ENCODE results near the gene STAT2. TPM values are rescaled to one million over a fixed set of nuclear protein-coding genes. Genes with fewer than 3 reads are reported as not detected.

Gene STAT2
- total and polyA plus RNA-seq, 2 of the 13 experiments (the other 11 are each of a cell fraction or from before 2014, with no cell fraction given): 43.5 to 84.6 TPM

GRCh38 chr12:56315622-56316473, 44.1 kb downstream of the STAT2 start, which contains the start of gene CNPY2 (continued):
- TF ChIP-seq ZFP36L2 (CRISPR knock-in tag; IDR thresholded peaks at IDR 0.05): 0 out of 2 replicates have a peak, but pooled peaks have one; percentile 59
- peak; percentile 79; the same call in 1 of the 2 replicates for TF ChIP-seq ZNF790 (CRISPR knock-in tag; IDR thresholded peaks at IDR 0.05; ENCODE audit: borderline replicate concordance)
- TF ChIP-seq MAZ (IDR thresholded peaks at IDR 0.05; ENCODE audit: borderline replicate concordance, low read depth, low read length): no peak; the same call in 1 of the 2 replicates
- peak; percentile 88 for TF ChIP-seq MAZ (CRISPR knock-in tag; IDR thresholded peaks at IDR 0.05; ENCODE audit: low read depth)
- no peak for TF ChIP-seq ZNF383 (CRISPR knock-in tag; IDR thresholded peaks at IDR 0.05; ENCODE audit: borderline replicate concordance)
- TF ChIP-seq ZFAT (CRISPR knock-in tag; conservative IDR thresholded peaks at IDR 0.05): no peak; the same call in 1 of the 2 replicates
- no peak for TF ChIP-seq ZNF451 (CRISPR knock-in tag; IDR thresholded peaks at IDR 0.05)
- peak; percentile 96 for TF ChIP-seq ARNT2 (CRISPR knock-in tag; IDR thresholded peaks at IDR 0.05; ENCODE audit: low read depth)
- no peak for TF ChIP-seq PTBP1 (IDR thresholded peaks at IDR 0.05; ENCODE audit: low read depth, low read length, poor library complexity, severe bottlenecking)
- peak; percentile 54; the same call in 1 of the 2 replicates for TF ChIP-seq TSC22D2 (CRISPR knock-in tag; IDR thresholded peaks at IDR 0.05; ENCODE audit: borderline replicate concordance)
- TF ChIP-seq NFKB2 (CRISPR knock-in tag; IDR thresholded peaks at IDR 0.05; ENCODE audit: borderline replicate concordance): peak; percentile 79; the same call in 1 of the 2 replicates
- no peak for TF ChIP-seq PHF5A (CRISPR knock-in tag; IDR thresholded peaks at IDR 0.05; ENCODE audit: low read depth, unreplicated experiment)
- no peak for TF ChIP-seq SMAD9 (CRISPR knock-in tag; IDR thresholded peaks at IDR 0.05)
- TF ChIP-seq ZNF543 (CRISPR knock-in tag; IDR thresholded peaks at IDR 0.05): no peak; the same call in 1 of the 2 replicates
- TF ChIP-seq ZNF747 (CRISPR knock-in tag; IDR thresholded peaks at IDR 0.05; ENCODE audit: borderline replicate concordance): peak; percentile 78; the same call in 1 of the 2 replicates
- TF ChIP-seq AHDC1 (CRISPR knock-in tag; IDR thresholded peaks at IDR 0.05; ENCODE audit: borderline replicate concordance): no peak
- no peak for TF ChIP-seq NR3C1 (CRISPR knock-in tag; IDR thresholded peaks at IDR 0.05)
- TF ChIP-seq SOX13 (IDR thresholded peaks at IDR 0.05): no peak
- TF ChIP-seq SOX13 (CRISPR knock-in tag; conservative IDR thresholded peaks at IDR 0.05 in 1 of 2, IDR thresholded peaks at IDR 0.05 in 1 of 2): peak in 1 of 2 experiments; percentile 32; a peak in 1 of 4 replicates
- no peak for TF ChIP-seq U2AF2 (IDR thresholded peaks at IDR 0.05; ENCODE audit: low read depth, low read length)
- TF ChIP-seq PAWR (CRISPR knock-in tag; IDR thresholded peaks at IDR 0.05; ENCODE audit: borderline replicate concordance): no peak
- TF ChIP-seq SIN3B (IDR thresholded peaks at IDR 0.05; ENCODE audit: low read length): peak; percentile 21
- no peak for TF ChIP-seq STAT5B (CRISPR knock-in tag; IDR thresholded peaks at IDR 0.05)
- TF ChIP-seq FOXA3 (CRISPR knock-in tag; IDR thresholded peaks at IDR 0.05): no peak
- TF ChIP-seq TCF12 (IDR thresholded peaks at IDR 0.05): no peak
- peak; percentile 81 for TF ChIP-seq TCF12 (CRISPR knock-in tag; IDR thresholded peaks at IDR 0.05)
